Subcutaneous adipose tissue (tissue), 4 donors: ENCODE data around the gene NHSL2. TPM values are rescaled to one million over a fixed set of nuclear protein-coding genes. Genes with fewer than 3 reads are reported as not detected.

Source experiments
- total RNA-seq, 4 donors: library from RNA; depleted of rRNA; stranded (reverse); fragments of >200 nt; gene quantifications; one replicate each; pipeline ENCODE4 v1.1.0, GENCODE V29; 2016
- TF ChIP-seq, protein P1 (sequence below): fragments of 450-650 bp; IDR thresholded peaks from one replicate; pipeline ENCODE4 v1.5.1; 2016; ENCODE audit warnings: low read depth, mild to moderate bottlenecking, control low read depth, antibody characterized with exemption, moderate library complexity

The NHSL2 gene
- total RNA-seq, 4 donors from 2014 or later, result 5.6 to 12.2 (median 8.8) TPM

DNA sequence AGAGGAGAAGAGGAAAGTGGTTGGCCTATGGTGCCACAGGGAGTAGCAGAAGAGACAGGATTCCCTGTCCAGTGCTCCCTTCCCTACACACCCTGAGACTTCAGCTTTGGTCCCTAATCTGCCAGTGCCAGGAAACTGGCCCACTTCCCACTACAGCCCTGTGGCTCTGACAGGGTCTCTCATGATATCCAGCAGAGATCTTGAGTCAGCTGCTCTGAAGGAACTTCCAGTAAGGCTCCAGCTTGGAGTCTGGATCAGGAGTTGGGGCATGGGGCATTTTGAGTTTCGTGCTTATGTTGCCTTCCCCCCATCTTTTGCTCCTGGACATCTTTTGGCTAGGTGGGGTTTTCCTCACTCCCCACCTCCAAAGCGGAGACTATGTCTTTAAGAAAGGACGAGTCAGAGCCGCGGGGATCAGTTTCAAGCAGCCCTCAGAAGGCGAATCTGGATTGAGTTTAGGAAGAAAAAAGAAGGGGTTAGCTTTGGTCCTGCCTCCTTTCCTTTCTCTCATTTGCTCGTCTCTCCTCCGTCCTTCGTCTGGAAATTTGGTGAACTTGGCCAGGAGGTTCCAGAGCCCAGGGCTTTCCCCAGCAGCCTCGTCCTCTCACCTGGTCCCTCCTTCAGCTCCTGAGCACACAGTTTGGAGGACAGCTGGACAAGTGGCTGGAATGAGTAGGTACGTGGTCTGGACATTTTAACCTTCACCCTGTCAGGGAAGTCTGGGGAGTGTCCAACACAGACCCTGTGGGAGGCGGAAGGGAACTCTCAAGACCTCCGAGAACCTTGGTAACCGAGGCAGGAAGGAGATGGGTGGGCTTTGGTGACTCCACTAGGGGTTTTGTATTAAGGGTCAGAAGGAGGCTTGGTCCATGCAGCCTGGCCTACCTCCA, 116.6 kb downstream of the NHSL2 start:
- TF ChIP-seq, protein P1, sequence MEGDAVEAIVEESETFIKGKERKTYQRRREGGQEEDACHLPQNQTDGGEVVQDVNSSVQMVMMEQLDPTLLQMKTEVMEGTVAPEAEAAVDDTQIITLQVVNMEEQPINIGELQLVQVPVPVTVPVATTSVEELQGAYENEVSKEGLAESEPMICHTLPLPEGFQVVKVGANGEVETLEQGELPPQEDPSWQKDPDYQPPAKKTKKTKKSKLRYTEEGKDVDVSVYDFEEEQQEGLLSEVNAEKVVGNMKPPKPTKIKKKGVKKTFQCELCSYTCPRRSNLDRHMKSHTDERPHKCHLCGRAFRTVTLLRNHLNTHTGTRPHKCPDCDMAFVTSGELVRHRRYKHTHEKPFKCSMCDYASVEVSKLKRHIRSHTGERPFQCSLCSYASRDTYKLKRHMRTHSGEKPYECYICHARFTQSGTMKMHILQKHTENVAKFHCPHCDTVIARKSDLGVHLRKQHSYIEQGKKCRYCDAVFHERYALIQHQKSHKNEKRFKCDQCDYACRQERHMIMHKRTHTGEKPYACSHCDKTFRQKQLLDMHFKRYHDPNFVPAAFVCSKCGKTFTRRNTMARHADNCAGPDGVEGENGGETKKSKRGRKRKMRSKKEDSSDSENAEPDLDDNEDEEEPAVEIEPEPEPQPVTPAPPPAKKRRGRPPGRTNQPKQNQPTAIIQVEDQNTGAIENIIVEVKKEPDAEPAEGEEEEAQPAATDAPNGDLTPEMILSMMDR, result no peak

DNA sequence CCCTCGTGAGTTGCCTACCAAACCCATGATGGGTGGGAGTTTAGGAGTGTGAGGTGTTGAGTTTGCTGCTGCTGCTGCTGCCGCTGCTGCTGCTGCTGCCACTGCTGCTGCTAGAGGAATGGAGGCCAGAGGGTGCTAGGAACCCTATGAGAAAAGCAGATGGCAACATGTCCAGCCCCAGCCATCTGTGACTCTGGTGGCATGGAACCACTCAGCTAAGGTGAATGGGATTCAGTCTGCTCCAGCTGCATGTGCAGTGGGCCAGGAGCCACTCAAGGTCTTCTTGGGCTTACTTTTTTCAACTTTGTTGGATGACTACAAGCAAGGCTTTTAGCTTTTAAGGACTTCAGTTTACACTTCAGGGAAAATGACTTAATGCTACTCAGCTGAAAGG, 117.3 kb downstream of the NHSL2 start:
- TF ChIP-seq, protein P1, result no peak

DNA sequence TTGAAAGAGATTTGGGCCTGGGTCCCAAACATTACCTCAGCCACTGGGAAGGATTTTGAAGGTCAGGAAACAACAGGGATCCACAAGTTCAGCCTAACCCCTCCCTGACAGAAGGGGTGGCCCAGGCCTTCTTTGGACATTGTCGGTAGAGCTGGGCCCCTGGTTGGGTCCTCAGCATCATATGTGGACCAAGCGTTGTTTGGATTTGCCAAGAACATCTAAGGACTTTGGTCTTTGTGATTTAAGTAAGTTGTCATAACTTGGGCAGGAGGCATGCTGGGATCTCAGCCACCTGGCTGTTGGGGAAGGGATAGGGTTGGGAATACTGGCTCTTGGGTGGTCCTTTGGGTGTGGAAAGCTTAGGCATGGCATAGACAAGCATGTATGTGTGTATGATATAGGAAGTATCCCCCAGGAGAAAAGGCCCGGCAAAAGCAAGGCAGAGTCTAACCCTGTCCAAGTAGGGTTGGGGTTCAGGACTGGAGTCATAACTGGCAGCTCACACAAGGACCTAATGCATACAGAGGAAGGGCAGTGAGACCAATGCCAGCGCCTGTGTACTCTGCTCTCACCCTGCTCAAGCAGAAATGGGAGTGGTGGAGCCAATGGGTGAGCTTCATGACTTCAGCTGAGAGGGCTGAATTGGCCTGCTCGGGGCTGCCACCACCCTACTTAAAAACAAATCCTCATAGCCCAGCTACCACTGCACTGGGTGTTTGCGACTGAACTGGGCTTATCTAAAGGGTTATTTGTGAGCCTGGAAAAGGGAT, 118.2 kb downstream of the NHSL2 start:
- TF ChIP-seq, protein P1, result no peak

DNA sequence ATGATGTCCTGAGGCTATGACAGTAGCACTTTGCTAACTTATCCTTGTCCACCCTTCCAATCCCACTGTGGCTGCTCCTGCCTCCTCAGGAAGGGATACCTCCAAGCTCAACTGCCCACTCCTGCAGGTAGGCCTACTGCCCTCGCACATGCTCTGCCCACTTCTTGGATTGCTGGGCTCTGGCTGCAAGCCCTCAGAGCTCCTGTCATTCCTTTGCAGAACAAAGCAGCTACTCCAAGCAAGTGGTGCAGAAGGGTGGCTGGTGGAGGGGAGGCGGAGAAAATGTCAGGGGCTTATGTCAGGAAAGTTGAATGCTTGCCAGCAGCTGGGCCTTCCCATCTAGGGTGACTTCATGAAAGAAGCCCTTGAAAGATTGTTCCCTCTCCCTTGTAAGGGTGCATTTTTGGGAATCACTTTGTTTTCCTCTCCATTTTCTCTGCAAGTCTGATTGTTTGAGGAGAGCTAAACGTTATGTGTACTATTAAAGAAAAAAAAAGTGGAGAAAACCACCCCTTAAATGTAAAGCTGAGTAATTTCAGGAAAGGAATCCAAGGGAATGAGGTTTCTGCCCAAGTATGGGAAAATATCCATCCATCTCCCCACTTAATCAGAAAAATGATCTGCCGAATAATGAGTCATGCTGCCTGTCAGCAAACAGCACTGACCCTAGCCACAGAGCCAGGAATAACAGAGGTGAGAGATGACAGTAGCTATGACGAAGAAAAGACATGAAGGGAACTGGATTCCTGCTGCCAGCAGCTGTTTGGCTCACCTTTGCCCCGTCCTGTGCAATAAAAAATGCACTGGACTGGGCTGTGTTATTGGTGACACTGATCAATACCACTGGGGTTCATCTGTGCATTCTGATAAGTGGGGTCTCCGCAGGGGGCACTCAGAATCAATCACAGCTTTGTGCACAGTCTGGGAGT, 119.1 kb downstream of the NHSL2 start:
- TF ChIP-seq, protein P1, result no peak

DNA sequence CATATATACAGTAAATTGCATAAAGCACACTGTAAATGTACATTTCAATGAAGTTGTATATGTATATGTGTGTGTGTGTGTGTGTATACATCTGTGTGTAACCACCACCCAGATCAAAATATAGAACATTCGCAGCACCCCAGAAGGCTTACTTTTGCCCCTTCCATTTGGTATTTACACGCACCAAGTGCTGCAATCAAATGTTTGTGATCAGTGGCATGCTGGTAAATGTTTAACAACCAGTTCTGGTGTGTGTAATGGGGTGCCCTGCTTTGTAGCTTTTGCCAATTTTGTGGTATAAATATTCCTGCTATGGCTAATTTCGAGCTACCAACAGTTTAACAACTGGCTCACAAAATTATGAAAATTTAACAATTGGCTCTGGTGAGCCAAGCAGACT, 119.8 kb downstream of the NHSL2 start:
- TF ChIP-seq, protein P1, result no peak

DNA sequence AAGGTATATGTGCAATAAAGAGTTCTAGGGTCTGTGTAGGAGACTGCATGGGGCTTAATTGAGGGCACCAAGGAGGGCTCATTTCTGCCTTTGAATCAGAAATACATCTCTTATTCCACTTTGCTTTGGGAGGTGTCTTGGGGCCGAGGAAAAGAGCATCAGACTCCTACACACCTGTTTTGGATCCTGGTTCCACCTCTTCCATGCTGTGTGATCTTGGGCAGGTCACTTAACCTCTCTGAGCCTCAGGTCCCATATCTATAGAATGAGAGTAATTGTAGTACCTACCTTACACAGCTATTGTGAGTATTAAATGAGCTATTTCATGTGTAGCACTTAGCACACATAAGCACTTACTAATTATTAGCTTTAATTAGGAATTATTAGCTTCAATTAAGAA, 120.5 kb downstream of the NHSL2 start:
- TF ChIP-seq, protein P1, result no peak
